GM15510 (cell line): ENCODE data around the gene MIS12.

ENCODE experiments used
- POLR2A ChIP-seq: IDR thresholded peaks from 3 replicates; pipeline ENCODE4 v1.6.1; 2011; ENCODE audit warnings: borderline replicate concordance; ENCODE audit not compliant: insufficient read length; ENCODE audit errors: extremely low read depth

MIS12 gene, protein sequence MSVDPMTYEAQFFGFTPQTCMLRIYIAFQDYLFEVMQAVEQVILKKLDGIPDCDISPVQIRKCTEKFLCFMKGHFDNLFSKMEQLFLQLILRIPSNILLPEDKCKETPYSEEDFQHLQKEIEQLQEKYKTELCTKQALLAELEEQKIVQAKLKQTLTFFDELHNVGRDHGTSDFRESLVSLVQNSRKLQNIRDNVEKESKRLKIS

DNA sequence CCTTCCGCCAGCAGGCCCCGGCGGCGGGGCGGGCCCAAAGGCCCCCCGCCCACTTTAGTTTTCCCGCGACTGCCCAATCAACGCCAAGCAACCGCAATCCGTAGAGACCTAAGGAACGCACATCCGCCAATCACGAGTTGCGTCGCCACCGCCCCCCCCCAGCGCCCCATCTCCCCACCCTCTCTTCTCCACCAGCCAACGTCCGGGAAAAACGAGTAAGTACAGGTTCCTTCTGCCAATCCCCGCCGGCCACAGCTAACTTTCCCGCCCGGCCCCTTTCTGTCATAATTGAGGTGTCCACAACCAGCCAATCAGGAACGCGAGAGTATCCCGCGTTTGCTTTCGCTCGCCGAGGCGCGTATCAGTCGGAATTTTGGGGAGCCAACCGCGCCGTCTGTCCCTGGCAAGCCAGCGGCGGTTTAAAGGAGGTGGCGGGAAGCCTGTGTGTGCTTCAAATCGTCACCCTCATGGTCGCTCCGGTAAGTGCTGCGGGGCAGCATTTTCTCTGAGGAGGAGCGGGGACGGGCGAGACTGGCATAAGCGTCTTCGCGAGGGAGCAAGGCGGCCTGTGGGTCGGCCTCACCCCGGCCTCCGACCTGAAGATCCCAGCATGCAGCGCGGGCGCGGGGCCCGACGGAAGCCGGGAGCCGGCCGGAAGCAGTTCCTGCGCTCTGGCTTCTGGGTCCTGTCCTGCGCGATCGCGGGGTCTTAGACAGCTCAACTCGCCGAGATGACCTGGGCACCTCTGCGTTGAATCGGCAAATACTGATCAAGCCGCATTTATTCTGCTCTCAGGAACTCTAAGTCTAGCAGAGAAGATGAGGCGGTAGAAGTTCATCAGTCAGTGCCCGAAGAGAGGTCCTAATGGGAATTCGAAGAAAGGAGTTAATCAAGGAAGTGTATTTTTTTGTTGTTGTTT is at the start of gene MIS12:
Gene MIS12, plus strand, starts transcription at position 361 of the 919 bp plus-strand sequence. CDS start 2,297 bp downstream, outside the sequence.
- peak; percentile 90 for TF ChIP-seq POLR2A

- TF ChIP-seq POLR2A = no peak
These were observed 48.5 kb upstream of the MIS12 start for GRCh38 chr17:5437721-5438317.

DNA sequence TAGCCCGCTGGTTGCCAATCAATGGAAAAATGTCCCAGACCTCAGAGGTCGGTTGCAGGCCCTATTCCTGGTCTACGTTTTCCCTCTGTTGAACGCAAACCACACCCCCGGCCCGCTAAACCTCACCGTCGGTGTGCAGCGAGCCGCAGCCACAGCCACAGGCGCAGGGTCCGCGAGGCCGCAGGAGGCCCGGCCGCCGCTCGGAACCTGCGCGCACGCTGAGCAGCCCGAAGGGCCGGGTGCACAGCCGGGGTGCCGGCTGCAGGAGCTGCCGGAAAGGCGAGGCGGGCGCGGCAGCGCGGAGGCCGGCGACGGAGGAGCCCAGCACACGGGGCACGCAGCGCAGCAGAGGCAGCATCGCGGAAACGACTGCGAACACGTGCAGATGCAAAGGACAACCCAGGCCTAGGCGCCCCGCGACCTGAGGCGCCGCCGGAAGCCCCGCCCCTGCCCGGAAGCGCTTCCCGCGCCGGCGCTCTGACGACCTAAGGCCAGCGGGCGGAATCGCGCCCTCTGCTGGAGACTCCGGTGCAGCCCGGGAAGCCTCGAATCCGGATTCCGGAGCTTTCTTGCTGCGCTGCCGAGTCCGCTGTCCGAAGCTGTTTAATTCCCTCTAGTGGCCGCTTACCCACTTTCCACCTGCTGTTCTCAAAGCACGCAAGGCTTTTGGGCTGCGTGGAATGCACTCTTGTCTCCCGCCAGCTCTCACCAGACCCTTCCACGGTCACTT is 47.5 kb upstream of the MIS12 start, which contains the start of gene C1QBP:
Gene C1QBP, minus strand, starts transcription at position 440 of the 730 bp plus-strand sequence. Its CDS starts 82 bp downstream, at position 358.
- TF ChIP-seq POLR2A = peak; percentile 89

DNA sequence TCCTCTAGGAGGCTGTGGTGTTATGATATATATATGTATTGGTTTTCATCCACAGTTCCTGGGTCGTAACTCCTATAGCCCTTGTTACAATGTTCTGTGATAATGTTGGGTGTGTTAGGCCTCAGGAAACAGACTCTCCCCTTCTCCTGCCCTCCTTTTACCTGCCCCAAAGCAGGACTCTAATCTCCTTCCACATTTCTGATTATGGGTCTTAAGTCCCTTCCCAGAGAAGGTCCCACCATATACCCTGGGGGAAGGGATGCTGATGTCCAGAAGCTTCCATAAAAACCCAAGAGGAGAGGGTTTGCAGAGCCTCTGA is 47.0 kb upstream of the MIS12 start:
- TF ChIP-seq POLR2A = no peak

- no peak for TF ChIP-seq POLR2A
These were observed 42.6 kb upstream of the MIS12 start for GRCh38 chr17:5443728-5444127.

DNA sequence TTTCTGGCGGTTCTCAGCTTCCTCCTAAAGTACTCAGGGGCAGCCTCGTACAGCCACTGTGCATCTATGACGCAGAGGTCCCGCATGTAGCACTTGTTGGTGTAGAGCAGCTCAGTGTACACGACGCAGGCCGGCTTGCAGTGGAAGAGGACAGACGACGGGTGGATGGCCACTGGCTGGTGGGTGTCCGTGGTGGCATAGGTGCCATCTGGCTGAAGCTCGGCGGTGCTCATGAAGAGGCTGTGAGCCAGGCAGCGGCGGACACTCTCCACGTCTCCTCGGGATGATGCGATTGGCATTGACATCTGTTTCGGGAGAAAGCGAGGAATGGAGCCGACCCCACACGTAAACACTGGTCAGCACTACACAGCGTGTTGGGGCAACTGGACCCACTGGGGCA is 42.2 kb upstream of the MIS12 start:
- no peak for TF ChIP-seq POLR2A

- TF ChIP-seq POLR2A = no peak
These were observed 39.6 kb upstream of the MIS12 start for GRCh38 chr17:5446786-5447185.

DNA sequence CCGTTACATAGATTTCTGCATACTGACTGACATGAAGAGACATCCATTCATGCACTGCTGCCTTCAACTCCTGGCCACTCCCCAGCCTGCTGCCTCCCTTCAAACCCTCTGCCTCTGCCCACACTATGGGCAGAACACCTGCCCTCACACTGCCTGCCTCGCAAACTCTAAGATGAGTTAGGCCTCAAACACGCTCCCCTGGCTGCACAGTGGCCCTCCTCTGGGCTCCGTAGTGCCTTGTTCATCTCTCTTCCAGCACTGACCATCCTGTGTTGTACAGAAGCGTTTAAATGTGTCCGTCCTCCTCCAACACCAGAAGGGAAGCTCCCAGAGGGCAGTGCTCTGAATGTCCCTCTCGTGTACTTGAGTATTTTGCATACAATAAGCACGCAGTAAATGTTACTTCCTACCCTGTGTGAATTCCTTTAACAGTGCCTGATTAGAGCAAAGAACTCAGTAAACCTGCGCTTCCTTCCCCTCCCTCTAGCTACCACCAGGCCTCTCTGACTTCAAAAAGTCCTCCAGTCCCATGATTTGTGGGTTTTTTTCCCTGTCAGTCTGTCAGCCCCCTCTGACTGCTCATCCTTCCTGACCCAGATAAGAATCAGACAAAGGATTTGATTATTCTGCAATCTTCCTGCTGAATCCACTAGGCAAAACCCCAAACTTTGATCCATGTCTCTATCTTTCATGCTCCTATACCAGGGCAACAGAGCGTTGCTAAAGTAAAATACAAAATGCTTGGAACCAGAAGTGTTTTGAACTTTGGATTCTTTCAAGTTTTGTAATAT is 21.5 kb upstream of the MIS12 start:
- no peak for TF ChIP-seq POLR2A

GRCh38 chr17:5466295-5466694 is 20.1 kb upstream of the MIS12 start:
- no peak for TF ChIP-seq POLR2A

GRCh38 chr17:5467416-5467815 is 18.9 kb upstream of the MIS12 start:
- TF ChIP-seq POLR2A = no peak

- TF ChIP-seq POLR2A = no peak
These were observed 18.3 kb upstream of the MIS12 start for GRCh38 chr17:5468075-5468473.

DNA sequence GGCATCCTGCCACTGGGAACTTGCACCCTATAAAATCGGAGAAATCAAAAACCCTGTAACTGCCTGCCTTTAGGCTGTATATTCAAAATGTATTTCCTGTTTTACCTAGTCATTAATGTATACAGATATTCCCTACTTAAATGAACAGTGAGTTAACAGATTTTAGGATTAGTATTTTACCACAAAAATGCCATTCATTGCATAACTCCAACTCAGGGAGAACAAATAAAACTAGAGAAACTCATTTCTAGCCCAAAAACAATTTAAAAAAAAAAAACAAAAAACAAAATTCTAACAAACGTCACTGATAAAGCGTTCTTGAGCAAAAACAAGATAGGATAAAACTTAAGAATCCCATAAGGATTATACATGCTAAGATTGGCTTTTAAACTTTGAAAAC is 13.9 kb upstream of the MIS12 start:
- no peak for TF ChIP-seq POLR2A

GRCh38 chr17:5473906-5474305 is 12.5 kb upstream of the MIS12 start:
- TF ChIP-seq POLR2A = no peak

GRCh38 chr17:5478992-5479391 is 7.4 kb upstream of the MIS12 start:
- no peak for TF ChIP-seq POLR2A
